K562 (cell line): ENCODE results near the gene TYMP. TPM values are rescaled to one million over a fixed set of nuclear protein-coding genes. Genes with fewer than 3 reads are reported as not detected.

ENCODE experiments used
- BRD9 ChIP-seq: fragments of 450-650 bp; IDR thresholded peaks from 2 replicates; pipeline ENCODE4 v1.6.1; 2018; ENCODE audit warnings: low read depth; ENCODE audit not compliant: partially characterized antibody
- CBX5 ChIP-seq: IDR thresholded peaks from 2 replicates; pipeline ENCODE4 v1.6.1; 2014; ENCODE audit warnings: low read depth, borderline replicate concordance
- ELF1 ChIP-seq: fragments of 200-800 bp; sonication (Bioruptor generic); IDR thresholded peaks from 2 replicates; pipeline ENCODE4 v1.6.1; 2016; ENCODE audit warnings: missing genetic modification characterization, missing compliant biosample characterization
- ESRRA ChIP-seq: fragments of 450-650 bp; IDR thresholded peaks from 2 replicates; pipeline ENCODE4 v1.6.1; 2014; ENCODE audit warnings: low read depth, mild to moderate bottlenecking, moderate library complexity, borderline replicate concordance
- FOXK2 ChIP-seq, 2 experiments: fragments of 450-650 bp; IDR thresholded peaks in 1 of 2; conservative IDR thresholded peaks in 1 of 2; 2 replicates each; pipeline ENCODE4 v1.6.1; 2016; ENCODE audit warnings: low read depth in 2 of 2, mild to moderate bottlenecking in 1 of 2
- JUND ChIP-seq, 2 experiments: IDR thresholded peaks; 2 replicates in 1 of 2; 3 replicates in 1 of 2; pipeline ENCODE4 v1.6.1; 2011; ENCODE audit warnings: borderline replicate concordance in 2 of 2, low read depth in 2 of 2, low read length in 2 of 2, improper control_type of control experiment in 1 of 2, missing biosample characterization in 1 of 2, missing genetic modification characterization in 1 of 2, missing genetic modification reagents in 1 of 2
- KDM5B ChIP-seq: fragments of 200-600 bp; sonication (generic); IDR thresholded peaks from 2 replicates; pipeline ENCODE4 v1.6.1; 2012; ENCODE audit warnings: low read depth, mild to moderate bottlenecking, moderate library complexity, low read length, control low read depth, inconsistent platforms; ENCODE audit not compliant: insufficient replicate concordance
- LCOR ChIP-seq: sonication (generic); formaldehyde crosslinking; IDR thresholded peaks from 2 replicates; pipeline ENCODE4 v1.8.0; 2022; ENCODE audit warnings: mild to moderate bottlenecking, missing genetic modification reagents
- NBN ChIP-seq: fragments of 450-650 bp; IDR thresholded peaks from 2 replicates; pipeline ENCODE4 v1.6.1; 2016; ENCODE audit warnings: low read depth, mild to moderate bottlenecking
- RAD21 ChIP-seq, 2 experiments: fragments of 250-450 bp in 1 of 2; fragments of 450-650 bp in 1 of 2; sonication (Bioruptor Pico) in 1 of 2; formaldehyde crosslinking in 1 of 2; IDR thresholded peaks in 1 of 2; conservative IDR thresholded peaks in 1 of 2; 2 replicates each; pipeline versions ENCODE4 v1.4.0 to v1.8.0; 2020 to 2022; ENCODE audit warnings: mild to moderate bottlenecking in 2 of 2, moderate library complexity in 1 of 2
- TBP ChIP-seq: optimal IDR thresholded peaks from 2 replicates; pipeline ENCODE3; 2011; ENCODE audit warnings: low read depth, low read length, improper control_type of control experiment
- TFAM ChIP-seq: fragments of 250-450 bp; sonication (Bioruptor Pico); conservative IDR thresholded peaks from 2 replicates; pipeline ENCODE4 v1.5.0; 2021; ENCODE audit warnings: mild to moderate bottlenecking, moderate library complexity
- TOE1 ChIP-seq, 2 experiments: fragments of 450-650 bp in 1 of 2; sonication (generic) in 1 of 2; formaldehyde crosslinking in 1 of 2; IDR thresholded peaks; 2 replicates each; pipeline versions ENCODE4 v1.7.1 to v1.8.0; 2016 to 2022; ENCODE audit warnings: borderline replicate concordance in 2 of 2, mild to moderate bottlenecking in 2 of 2, antibody characterized with exemption in 1 of 2, inconsistent platforms in 1 of 2, low read depth in 1 of 2, missing genetic modification reagents in 1 of 2, moderate library complexity in 1 of 2
- VEZF1 ChIP-seq: fragments of 200-800 bp; sonication (Bioruptor generic); IDR thresholded peaks from 2 replicates; pipeline ENCODE4 v1.6.1; 2017; ENCODE audit warnings: missing genetic modification characterization, missing compliant biosample characterization
- ZNF184 ChIP-seq: sonication (generic); formaldehyde crosslinking; IDR thresholded peaks from 2 replicates; pipeline ENCODE4 v1.5.0; 2020; ENCODE audit warnings: missing genetic modification reagents
- ZNF197 ChIP-seq: fragments of 200-800 bp; sonication (Bioruptor generic); IDR thresholded peaks from 2 replicates; pipeline ENCODE4 v1.6.1; 2016; ENCODE audit warnings: low read depth, missing genetic modification characterization, missing compliant biosample characterization
- ZNF274 ChIP-seq: IDR thresholded peaks from 2 replicates; pipeline ENCODE4 v1.6.1; 2011; ENCODE audit warnings: low read depth, mild to moderate bottlenecking, low read length, moderate library complexity, borderline replicate concordance
- ZNF695 ChIP-seq: fragments of 450-650 bp; formaldehyde crosslinking; IDR thresholded peaks from 2 replicates; pipeline ENCODE4 v1.4.0; 2020; ENCODE audit warnings: mild to moderate bottlenecking, moderate library complexity
- ZNF76 ChIP-seq: fragments of 250-450 bp; sonication (Bioruptor Pico); IDR thresholded peaks from 2 replicates; pipeline ENCODE4 v1.4.0; 2020; ENCODE audit warnings: mild to moderate bottlenecking, moderate library complexity, borderline replicate concordance
- polyA plus RNA-seq, 8 experiments: library from polyadenylated mRNA; depleted of rRNA in 4 of 8; stranded (reverse) in 5 of 8; unstranded in 3 of 8; fragments of >200 nt; fragmentation: Nextera tagmentation in 2 of 8; fragmentation: Illumina TruSeq in 1 of 8; extraction: Ambion mirVana in 2 of 8; extraction: Trizol in 1 of 8; gene quantifications; 2 replicates each; pipeline versions ENCODE4 v1.2.1 to v1.2.3, GENCODE V29; 2011 to 2014; ENCODE audit warnings: inconsistent platforms in 1 of 8, missing spikeins in 1 of 8
- total RNA-seq, 7 experiments: library from RNA; depleted of rRNA in 6 of 7; stranded (reverse); fragments of >200 nt in 6 of 7; fragmentation: Illumina TruSeq in 2 of 7; extraction: Trizol in 2 of 7; gene quantifications; 2 replicates each; pipeline versions ENCODE4 v1.2.1 to v1.2.3, GENCODE V29; 2011 to 2021; ENCODE audit warnings: low replicate concordance in 1 of 7

The TYMP gene
- total and polyA plus RNA-seq, 9 of the 15 experiments (the other 6 are each of a cell fraction or from before 2014, with no cell fraction given), result 0.03 to 4.0 (median 2.4) TPM; not detected in 4

GRCh38 chr22:50562523-50563412 lies 33.0 kb upstream of the TYMP start, which contains the start of gene SYCE3 (continued):
- TF ChIP-seq RAD21 (CRISPR knock-in tag; conservative IDR thresholded peaks at IDR 0.05 in 1 of 2, IDR thresholded peaks at IDR 0.05 in 1 of 2) (peak; percentile 49 to 56), ZNF274 (no peak), VEZF1 (peak; percentile 76), ZNF184 (CRISPR knock-in tag) (no peak), TBP (peak; percentile 9), JUND (IDR thresholded peaks at IDR 0.05; ENCODE audit: borderline replicate concordance, low read depth, low read length) (0 out of 2 replicates have a peak, but pooled peaks have one; percentile 34), JUND (tag; IDR thresholded peaks at IDR 0.05; ENCODE audit: borderline replicate concordance, low read depth, low read length) (no peak; the same call in 2 of the 3 replicates), BRD9 (no peak), ZNF76 (CRISPR knock-in tag) (no peak), LCOR (0 out of 2 replicates have a peak, but pooled peaks have one; percentile 49), TOE1 (IDR thresholded peaks at IDR 0.05; ENCODE audit: borderline replicate concordance) (0 out of 2 replicates have a peak, but pooled peaks have one; percentile 25), TOE1 (CRISPR knock-in tag; IDR thresholded peaks at IDR 0.05; ENCODE audit: borderline replicate concordance, low read depth) (no peak), FOXK2 (conservative IDR thresholded peaks at IDR 0.05 in 1 of 2, IDR thresholded peaks at IDR 0.05 in 1 of 2; ENCODE audit: low read depth in 2 of 2) (no peak), ZNF695 (CRISPR knock-in tag) (no peak), NBN (no peak; the same call in 1 of the 2 replicates), ESRRA (peak; percentile 42), ZNF197 (no peak), TFAM (no peak), ELF1 (tag) (peak; percentile 76), CBX5 (no peak), KDM5B (peak; percentile 55)
